Epidermal melanocyte (primary cell): Measurements from ENCODE around the gene OLFM1.

ENCODE experiments used
- DNase-seq: peaks from one replicate; pipeline ENCODE4 v3.0.0; 2011; ENCODE audit warnings: low spot score; ENCODE audit not compliant: insufficient read length

OLFM1 gene

GRCh38 chr9:135087489-135087792 lies at the start of gene OLFM1:
Gene OLFM1, plus strand, starts transcription at chr9:135087668. Its CDS starts 322 bp downstream, at chr9:135087990.
- DNase-seq: peak; percentile 59

- DNase-seq: no peak
These were observed 49.1 kb upstream of the OLFM1 start for GRCh38 chr9:135038331-135038730.

GRCh38 chr9:135038826-135039225 lies 48.6 kb upstream of the OLFM1 start:
- DNase-seq: no peak

- DNase-seq: no peak
These were observed 48.1 kb upstream of the OLFM1 start for GRCh38 chr9:135039266-135039870.

GRCh38 chr9:135039916-135040645 lies 47.4 kb upstream of the OLFM1 start:
- DNase-seq: no peak

- DNase-seq: no peak
These were observed 46.6 kb upstream of the OLFM1 start for GRCh38 chr9:135040892-135041291.

- DNase-seq: no peak
These were observed 44.1 kb upstream of the OLFM1 start for GRCh38 chr9:135043345-135043744.

GRCh38 chr9:135045264-135045927 lies 42.1 kb upstream of the OLFM1 start:
- no peak for DNase-seq

- DNase-seq: no peak
These were observed 41.3 kb upstream of the OLFM1 start for GRCh38 chr9:135045928-135046738.

- no peak for DNase-seq
These were observed 40.6 kb upstream of the OLFM1 start for GRCh38 chr9:135046739-135047350.

GRCh38 chr9:135047521-135047920 lies 39.9 kb upstream of the OLFM1 start:
- no peak for DNase-seq

GRCh38 chr9:135048046-135048757 lies 39.3 kb upstream of the OLFM1 start:
- DNase-seq: no peak

GRCh38 chr9:135048758-135049444 lies 38.6 kb upstream of the OLFM1 start:
- no peak for DNase-seq

- no peak for DNase-seq
These were observed 38.0 kb upstream of the OLFM1 start for GRCh38 chr9:135049460-135049859.

GRCh38 chr9:135050072-135050990 lies 37.1 kb upstream of the OLFM1 start:
- no peak for DNase-seq

- DNase-seq: no peak
These were observed 36.0 kb upstream of the OLFM1 start for GRCh38 chr9:135051316-135052038.

GRCh38 chr9:135053133-135053532 lies 34.3 kb upstream of the OLFM1 start:
- DNase-seq: no peak

- DNase-seq: no peak
These were observed 32.3 kb upstream of the OLFM1 start for GRCh38 chr9:135055181-135055580.

- DNase-seq: no peak
These were observed 30.9 kb upstream of the OLFM1 start for GRCh38 chr9:135056541-135056940.
